Chondrocyte (in vitro differentiated cells): ENCODE data around the gene DCP1A. TPM values are rescaled to one million over a fixed set of nuclear protein-coding genes. Genes with fewer than 3 reads are reported as not detected.
A peak's percentile ranks its signal among the peaks of the same experiment; 100 is the strongest.
"Not testable (repeated sequence)": the region's sequence is repeated elsewhere in the genome, so short reads cannot be mapped to it uniquely, and the experiment has no call there.

ENCODE experiments used
- DNase-seq: peaks from one replicate; pipeline ENCODE4 v3.0.0; 2021; ENCODE audit warnings: mixed read lengths, low spot score
- H3K27ac Mint-ChIP-seq: one replicate; pipeline ENCODE4 v1.8.0; 2021; ENCODE audit warnings: mild to moderate bottlenecking, moderate library complexity, mixed read lengths; ENCODE audit not compliant: unreplicated experiment
- H3K27me3 Mint-ChIP-seq: 2 replicates; pipeline ENCODE4 v1.8.0; 2021; ENCODE audit warnings: low read depth, mixed read lengths
- H3K36me3 Mint-ChIP-seq: 2 replicates; pipeline ENCODE4 v1.8.0; 2021; ENCODE audit warnings: low read depth, mixed read lengths
- H3K4me1 Mint-ChIP-seq: 2 replicates; pipeline ENCODE4 v1.8.0; 2021; ENCODE audit warnings: low read depth, mild to moderate bottlenecking, mixed read lengths
- H3K4me3 Mint-ChIP-seq: one replicate; pipeline ENCODE4 v1.8.0; 2021; ENCODE audit warnings: mild to moderate bottlenecking, moderate library complexity, mixed read lengths; ENCODE audit not compliant: unreplicated experiment
- H3K9me3 Mint-ChIP-seq: 2 replicates; pipeline ENCODE4 v1.8.0; 2021; ENCODE audit warnings: low read depth, mixed read lengths
- total RNA-seq: library from RNA; stranded (reverse); gene quantifications from 3 replicates; pipeline ENCODE4 v1.2.1, GENCODE V29; 2021
- TF ChIP-seq, protein P1 (sequence below): fragments of 200-600 bp; sonication (generic); IDR thresholded peaks from 2 replicates; pipeline ENCODE4 v1.5.0; 2021; ENCODE audit warnings: antibody characterized with exemption, mild to moderate bottlenecking, moderate library complexity

Gene DCP1A
- total RNA-seq, 1 donor from 2014 or later: 15.6 TPM

DNA sequence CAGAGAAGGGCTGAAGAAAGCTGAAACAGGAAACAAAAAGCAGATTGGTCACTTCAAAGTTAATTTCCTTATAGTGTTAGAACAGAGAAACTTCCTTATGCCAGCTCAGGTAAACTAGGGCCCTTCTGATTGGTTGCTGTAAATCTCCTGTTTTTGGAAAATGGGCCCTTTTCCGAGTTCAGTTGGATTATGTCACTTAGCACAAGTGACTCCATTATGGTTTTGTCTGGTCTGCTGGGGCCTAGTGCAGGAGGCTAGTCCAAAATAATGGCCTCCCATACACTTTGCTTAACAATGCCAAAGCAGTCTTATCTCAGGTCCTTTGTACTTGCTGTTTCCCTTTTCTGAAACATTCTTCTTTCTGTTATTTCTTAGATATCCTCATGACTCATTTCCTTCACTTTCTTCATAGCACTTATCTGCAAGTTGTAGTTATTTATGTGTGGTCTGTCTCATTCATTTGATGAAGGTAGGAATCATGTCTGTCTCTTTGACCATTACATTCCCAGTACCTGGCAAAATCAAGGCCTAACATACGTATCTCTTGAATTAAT is 7.7 kb upstream of the DCP1A start:
- Mint-ChIP-seq H3K27ac (no peak overlapping the region), H3K4me1 (no peaks in the 10 kb centered on the region), H3K36me3 (no peaks in the 10 kb centered on the region), H3K4me3 (no peak overlapping the region), H3K27me3 (peaks cover 2% of the 10 kb centered on the region), H3K9me3 (no peaks in the 10 kb centered on the region)
- TF ChIP-seq, protein P1, sequence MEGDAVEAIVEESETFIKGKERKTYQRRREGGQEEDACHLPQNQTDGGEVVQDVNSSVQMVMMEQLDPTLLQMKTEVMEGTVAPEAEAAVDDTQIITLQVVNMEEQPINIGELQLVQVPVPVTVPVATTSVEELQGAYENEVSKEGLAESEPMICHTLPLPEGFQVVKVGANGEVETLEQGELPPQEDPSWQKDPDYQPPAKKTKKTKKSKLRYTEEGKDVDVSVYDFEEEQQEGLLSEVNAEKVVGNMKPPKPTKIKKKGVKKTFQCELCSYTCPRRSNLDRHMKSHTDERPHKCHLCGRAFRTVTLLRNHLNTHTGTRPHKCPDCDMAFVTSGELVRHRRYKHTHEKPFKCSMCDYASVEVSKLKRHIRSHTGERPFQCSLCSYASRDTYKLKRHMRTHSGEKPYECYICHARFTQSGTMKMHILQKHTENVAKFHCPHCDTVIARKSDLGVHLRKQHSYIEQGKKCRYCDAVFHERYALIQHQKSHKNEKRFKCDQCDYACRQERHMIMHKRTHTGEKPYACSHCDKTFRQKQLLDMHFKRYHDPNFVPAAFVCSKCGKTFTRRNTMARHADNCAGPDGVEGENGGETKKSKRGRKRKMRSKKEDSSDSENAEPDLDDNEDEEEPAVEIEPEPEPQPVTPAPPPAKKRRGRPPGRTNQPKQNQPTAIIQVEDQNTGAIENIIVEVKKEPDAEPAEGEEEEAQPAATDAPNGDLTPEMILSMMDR: no peak
- DNase-seq: no peak

DNA sequence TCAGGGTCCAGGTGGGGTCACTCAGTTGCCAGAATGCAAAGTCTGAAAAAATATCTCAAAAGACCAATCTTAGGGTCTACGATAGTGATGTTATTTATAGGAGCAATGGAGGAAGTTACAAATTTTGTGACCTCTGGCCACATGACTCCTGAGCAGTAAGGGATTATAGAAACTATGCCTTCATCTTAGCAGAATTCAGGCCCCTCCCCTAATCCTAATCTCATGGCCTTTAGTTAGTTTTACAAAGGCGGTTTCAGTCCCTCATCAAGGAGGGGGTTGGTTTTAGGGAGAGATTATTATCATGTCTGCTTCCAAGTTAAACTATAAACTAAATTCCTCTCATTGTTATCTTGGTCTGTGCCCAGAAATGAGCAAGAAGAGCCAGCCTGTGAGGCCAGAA is 5.9 kb upstream of the DCP1A start:
- Mint-ChIP-seq H3K9me3 (no peaks in the 10 kb centered on the region), H3K4me1 (no peaks in the 10 kb centered on the region), H3K27me3 (no peaks in the 10 kb centered on the region), H3K27ac (no peak overlapping the region), H3K36me3 (no peaks in the 10 kb centered on the region), H3K4me3 (no peak overlapping the region)
- no peak for DNase-seq
- TF ChIP-seq, protein P1: no peak

DNA sequence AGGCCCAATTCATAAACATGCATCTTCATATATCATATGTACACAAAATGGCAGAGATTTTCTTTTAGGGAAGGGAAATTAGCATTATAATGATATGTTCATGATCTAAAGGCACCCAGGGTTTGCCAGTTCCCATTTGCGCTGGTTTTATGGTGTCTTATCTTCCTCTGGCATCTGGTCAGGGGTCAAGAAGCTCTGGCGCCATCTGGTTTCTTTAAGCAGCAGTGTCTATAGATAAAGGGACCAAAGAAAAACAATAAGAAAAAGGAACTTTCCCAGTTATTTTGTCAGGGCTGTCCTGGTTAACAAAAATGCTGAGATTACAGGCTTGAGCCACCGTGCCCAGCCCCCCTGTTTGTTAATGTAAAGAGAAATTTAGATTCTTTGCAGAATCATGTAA is 3.3 kb upstream of the DCP1A start:
- H3K4me1 Mint-ChIP-seq: peaks cover 13% of the 10 kb centered on the region
- H3K27ac Mint-ChIP-seq: no peak overlapping the region
- H3K27me3 Mint-ChIP-seq: no peaks in the 10 kb centered on the region
- TF ChIP-seq, protein P1: peak; percentile 55
- DNase-seq: no peak
- no peaks in the 10 kb centered on the region for H3K36me3 Mint-ChIP-seq
- H3K4me3 Mint-ChIP-seq: no peak overlapping the region
- no peaks in the 10 kb centered on the region for H3K9me3 Mint-ChIP-seq

DNA sequence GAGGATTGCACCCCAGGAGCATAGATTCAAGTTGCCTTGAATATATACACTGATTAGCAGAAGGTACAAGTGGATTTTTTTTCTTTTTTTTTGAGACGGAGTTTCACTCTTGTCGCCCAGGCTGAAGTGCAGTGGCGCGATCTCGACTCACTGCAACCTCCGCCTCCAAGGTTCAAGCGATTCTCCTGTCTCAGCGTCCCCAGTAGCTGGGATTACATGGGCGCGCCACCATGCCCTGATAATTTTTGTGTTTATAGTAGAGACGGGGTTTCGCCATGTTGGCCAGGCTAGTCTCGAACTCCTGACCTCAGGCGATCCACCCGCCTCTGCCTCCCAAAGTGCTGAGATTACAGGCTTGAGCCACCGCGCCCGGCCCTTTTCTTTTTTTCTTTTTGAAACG is 775 bp upstream of the DCP1A start:
- not testable (repeated sequence) for DNase-seq, H3K36me3 Mint-ChIP-seq, H3K27me3 Mint-ChIP-seq, H3K9me3 Mint-ChIP-seq
- peaks cover 28% of the 10 kb centered on the region for H3K4me1 Mint-ChIP-seq
- H3K4me3 Mint-ChIP-seq: peak overlapping the region; percentile 96
- peak overlapping the region; percentile 100 for H3K27ac Mint-ChIP-seq

DNA sequence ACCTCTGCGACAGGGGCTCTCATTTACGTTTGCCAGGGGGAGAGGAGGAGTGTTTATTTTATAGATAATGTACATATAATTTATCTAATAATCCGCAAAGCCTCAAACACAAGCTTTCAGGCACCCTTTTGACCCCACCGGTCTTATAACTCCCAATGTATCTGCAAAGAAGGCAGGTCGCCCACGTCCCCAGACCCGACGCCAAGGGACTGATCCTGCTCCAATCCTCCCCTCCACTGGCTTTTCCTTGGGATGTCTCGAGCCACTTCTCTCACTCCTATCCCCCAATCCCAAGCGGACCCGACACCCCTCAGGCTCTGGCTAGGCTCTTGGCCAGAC is 452 bp downstream of the DCP1A start:
- Mint-ChIP-seq H3K36me3 (peaks cover 9% of the 10 kb centered on the region), H3K4me3 (peak overlapping the region; percentile 96), H3K27me3 (no peaks in the 10 kb centered on the region), H3K4me1 (peaks cover 28% of the 10 kb centered on the region), H3K9me3 (no peaks in the 10 kb centered on the region), H3K27ac (peak overlapping the region; percentile 100)
- TF ChIP-seq, protein P1: no peak
- DNase-seq: no peak

DNA sequence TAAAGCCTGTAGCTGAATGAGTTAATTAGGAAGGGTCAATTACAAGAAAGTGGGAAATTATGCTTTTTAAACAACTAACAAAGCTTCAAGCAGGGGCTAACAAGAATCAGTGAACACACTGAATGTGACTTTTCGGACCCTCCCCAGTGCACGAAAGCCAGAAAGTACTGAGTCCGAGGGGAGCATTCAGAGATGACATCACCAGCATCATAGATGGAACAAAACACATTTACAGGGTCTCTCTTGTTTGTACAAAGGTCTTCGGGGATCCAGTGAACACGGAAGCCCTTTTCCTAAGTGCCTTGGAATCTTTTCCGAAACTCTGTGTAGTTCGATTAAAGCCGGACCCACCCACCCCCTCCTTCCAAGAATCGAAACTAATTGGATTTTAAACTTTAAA is 829 bp downstream of the DCP1A start:
- H3K27ac Mint-ChIP-seq: peak overlapping the region; percentile 100
- H3K4me3 Mint-ChIP-seq: peak overlapping the region; percentile 96
- no peaks in the 10 kb centered on the region for H3K27me3 Mint-ChIP-seq
- no peak for DNase-seq
- H3K4me1 Mint-ChIP-seq: peaks cover 28% of the 10 kb centered on the region
- H3K9me3 Mint-ChIP-seq: no peaks in the 10 kb centered on the region
- peaks cover 9% of the 10 kb centered on the region for H3K36me3 Mint-ChIP-seq
- TF ChIP-seq, protein P1: no peak
